GM12891 (cell line): ENCODE measurements around the gene RIIAD1.

Experiments
- PAX5 ChIP-seq: IDR thresholded peaks from 2 replicates; pipeline ENCODE4 v1.6.1; 2011; ENCODE audit warnings: low read length, moderate library complexity, mild to moderate bottlenecking; ENCODE audit not compliant: insufficient read depth, severe bottlenecking
- POLR2A ChIP-seq: IDR thresholded peaks from 2 replicates; pipeline ENCODE4 v1.6.1; 2011; ENCODE audit warnings: low read depth, low read length, control low read depth
- POLR2AphosphoS5 ChIP-seq: IDR thresholded peaks from 2 replicates; pipeline ENCODE4 v1.6.1; 2011; ENCODE audit warnings: low read depth, low read length, control low read depth
- POU2F2 ChIP-seq: IDR thresholded peaks from 2 replicates; pipeline ENCODE4 v1.6.1; 2011; ENCODE audit warnings: low read depth, mild to moderate bottlenecking, control low read depth, low read length, moderate library complexity
- SPI1 ChIP-seq: IDR thresholded peaks from 2 replicates; pipeline ENCODE4 v1.6.1; 2011; ENCODE audit warnings: low read depth, low read length, control low read depth
- TAF1 ChIP-seq: IDR thresholded peaks from 2 replicates; pipeline ENCODE4 v1.6.1; 2011; ENCODE audit warnings: low read depth, low read length, control low read depth

GRCh38 chr1:151739590-151740355 is 18.5 kb downstream of the RIIAD1 start:
- no peak for TF ChIP-seq POLR2A
- TF ChIP-seq TAF1: no peak
- no peak for TF ChIP-seq POLR2AphosphoS5
- TF ChIP-seq POU2F2: no peak
- TF ChIP-seq PAX5: no peak
- no peak for TF ChIP-seq SPI1
